Erythroblast (primary cell): ENCODE data around the gene COIL.

Experiments used
- DNase-seq, 2 experiments: peaks; one replicate each; lab custom pipeline; 2025; lab: John Stamatoyannopoulos, UW
- GATA1 ChIP-seq: IDR thresholded peaks from 2 replicates; pipeline ENCODE4 v1.6.1; 2011; ENCODE audit warnings: low read depth, mild to moderate bottlenecking, control low read depth, low read length, moderate library complexity
- POLR2A ChIP-seq: IDR thresholded peaks from 2 replicates; pipeline ENCODE4 v1.6.1; 2011; ENCODE audit warnings: mild to moderate bottlenecking, low read length

COIL gene

DNA sequence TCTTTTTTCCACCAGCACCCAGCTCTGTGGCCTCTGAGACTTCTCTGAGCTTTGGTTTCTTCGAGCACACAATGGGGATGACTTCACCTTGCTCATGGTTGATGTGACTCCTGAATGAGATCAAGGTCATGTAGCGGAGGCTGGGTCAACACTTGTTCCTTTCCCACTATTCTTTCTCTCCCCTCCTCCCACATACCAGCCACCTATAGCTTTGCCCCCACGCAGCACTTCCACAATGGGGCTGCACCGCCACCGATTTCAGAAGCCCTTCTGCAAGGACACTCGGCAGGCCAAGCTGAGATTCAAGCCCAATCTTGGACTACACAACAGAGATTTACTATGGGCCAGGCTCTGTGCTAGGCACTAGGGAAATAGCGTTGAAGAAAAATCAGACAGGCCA, 61.4 kb downstream of the COIL start:
- no peak for DNase-seq
- TF ChIP-seq GATA1 (no peak), POLR2A (no peak)

DNA sequence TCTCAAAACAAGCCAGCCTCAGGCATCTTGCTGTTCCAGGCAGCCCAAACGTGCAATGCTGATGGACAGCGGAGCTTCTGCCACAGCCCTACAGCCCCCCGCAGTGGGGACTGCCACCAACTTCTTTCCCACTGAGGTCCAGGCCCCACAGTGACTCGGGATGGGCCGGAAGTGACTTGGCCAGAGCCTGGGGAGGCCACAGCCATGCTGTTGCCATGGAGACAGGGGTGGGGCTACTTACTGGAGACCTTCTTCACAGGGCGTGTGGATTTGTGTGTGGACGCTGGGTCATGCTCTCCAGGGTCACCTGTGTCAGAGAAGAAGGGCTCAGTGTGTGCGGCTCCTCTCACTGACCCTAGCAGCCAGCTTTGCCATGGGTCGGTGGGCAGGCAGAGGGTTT, 62.0 kb downstream of the COIL start:
- TF ChIP-seq POLR2A (no peak), GATA1 (no peak)
- peak; percentile 46 to 69 for DNase-seq

DNA sequence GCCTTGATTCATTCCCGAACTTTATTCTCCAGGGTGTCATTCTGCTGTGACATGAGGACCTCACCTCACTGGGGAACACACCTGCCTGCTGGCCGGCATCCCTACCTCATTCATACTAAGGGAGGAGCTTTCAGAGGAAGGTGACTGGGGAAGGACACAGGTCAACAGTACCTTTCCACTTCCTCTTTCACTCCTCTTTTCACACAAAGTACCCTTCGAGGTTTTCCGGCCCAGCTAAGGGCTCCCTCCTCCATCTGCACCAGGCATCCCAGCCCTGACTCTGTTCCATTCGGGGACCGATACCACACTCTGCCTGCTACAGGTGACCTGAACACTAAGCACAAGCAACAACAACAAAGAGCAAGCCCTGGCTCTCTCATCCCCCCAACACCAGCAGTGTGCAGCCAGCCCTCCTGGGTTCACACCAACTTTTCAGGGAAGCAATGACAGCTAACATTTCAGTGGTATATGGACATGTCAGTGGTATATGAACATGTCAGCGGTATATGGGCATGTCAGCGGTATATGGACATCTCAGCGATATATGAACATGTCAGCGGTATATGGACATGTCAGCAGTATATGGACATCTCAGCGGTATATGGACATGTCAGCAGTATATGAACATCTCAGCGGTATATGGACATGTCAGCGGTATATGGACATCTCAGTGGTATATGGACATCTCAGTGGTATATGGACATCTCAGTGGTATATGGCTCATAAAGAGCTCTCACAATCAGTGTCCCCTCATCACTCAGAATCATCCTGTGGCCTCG, 63.0 kb downstream of the COIL start:
- DNase-seq: no peak
- TF ChIP-seq POLR2A: no peak
- TF ChIP-seq GATA1: no peak

DNA sequence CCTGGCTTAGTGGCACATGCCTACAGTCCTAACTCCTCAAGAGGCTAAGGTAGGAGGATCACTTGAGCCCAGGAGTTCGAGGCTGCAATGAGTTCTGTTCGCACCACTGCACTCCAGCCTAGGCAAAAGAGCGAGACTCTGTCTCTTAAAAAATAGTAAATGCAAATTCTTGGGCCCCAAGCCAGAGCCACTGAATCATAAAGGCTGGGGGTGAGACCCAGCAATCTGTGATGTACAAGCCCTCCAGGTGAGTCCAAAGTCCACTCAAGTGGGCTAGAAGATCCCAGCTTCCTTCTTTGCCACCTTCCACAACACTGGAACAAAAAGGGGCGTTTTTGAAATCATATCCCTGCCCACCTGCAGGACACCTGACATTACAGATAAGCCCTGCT, 63.9 kb downstream of the COIL start:
- TF ChIP-seq GATA1: no peak
- no peak for TF ChIP-seq POLR2A
- DNase-seq: no peak

DNA sequence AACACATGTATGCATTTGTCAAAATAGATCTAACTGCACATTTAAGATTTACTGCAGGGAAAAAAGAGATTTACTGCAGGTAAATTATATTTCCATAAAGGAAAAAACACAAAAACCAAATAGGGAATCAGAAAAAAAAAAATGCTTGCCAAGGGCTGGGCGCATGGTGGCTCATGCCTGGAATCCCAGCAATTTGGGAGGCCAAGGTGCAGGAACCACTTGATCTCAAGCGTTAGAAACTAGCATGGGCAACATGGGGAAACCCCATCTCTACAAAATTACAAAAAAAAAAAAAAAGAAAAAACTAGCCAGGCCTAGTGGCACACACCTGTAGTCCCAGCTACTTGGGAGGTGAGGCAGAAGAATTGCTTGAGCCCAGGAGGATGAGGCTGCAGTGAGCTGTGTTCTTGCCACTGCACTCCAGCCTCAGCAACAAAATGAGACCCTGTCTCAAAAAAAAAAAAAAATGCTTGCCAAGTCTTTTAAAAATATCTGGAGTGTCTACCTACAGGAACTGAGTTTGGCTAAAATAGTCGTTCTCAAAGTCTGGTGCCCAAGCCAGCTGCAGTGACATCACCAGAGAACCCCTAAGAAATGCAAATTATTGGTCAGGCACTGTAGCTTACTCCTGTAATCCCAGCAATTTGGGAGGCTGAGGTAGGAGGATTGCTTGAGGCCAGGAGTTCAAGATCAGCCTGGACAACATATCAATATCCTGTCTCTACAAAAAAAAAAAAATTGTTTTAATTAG, 64.5 kb downstream of the COIL start:
- DNase-seq: no peak
- TF ChIP-seq POLR2A (no peak), GATA1 (no peak)

DNA sequence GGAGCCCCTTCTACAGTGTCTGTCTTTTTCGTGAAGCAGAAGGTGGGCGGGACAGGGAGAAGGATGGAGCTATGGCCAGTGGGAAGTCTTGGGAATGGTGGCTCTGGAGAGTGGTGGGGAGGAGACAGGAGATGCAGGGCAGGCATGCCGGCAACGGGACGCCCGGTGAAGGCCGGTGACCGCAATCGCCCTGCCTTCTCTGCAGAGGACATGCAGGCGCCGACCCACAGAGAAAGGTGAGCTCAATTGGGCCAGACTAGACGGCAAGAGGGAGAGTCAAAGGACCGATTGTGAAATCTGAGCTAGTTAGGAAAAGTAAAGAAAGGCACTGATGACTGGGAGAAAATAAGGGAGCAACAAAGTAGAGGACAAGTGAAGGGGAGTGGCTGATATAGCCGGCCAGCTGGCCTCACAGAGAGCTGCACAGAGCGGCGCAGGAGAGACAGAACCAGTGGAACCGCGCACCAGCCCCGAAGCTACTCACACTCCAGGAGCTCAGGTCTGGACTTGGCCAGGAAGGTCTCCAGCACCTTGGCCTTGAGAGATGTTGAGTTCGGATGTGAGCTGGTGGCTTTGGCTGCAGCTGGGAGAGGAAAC, 65.9 kb downstream of the COIL start:
- no peak for TF ChIP-seq POLR2A
- no peak for TF ChIP-seq GATA1

DNA sequence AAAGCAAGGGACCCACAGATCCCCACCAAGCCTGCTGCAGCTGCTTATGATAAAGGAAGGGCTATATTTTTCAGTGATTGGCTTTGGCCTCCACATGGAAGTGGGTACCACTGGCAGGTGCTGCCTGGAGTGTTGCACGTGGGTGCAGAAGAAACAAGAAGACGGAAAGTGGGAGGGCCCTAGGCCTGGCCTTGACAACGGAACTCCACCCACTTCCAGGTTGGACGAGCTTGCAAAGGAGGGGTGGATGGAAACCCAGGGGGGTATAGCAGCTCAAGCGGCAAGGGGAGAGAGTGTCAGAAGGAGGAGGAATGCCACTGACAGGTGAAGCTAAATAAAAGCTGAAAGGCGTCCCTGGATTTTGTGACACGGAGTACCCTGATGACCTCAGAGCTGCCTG, 67.3 kb downstream of the COIL start:
- no peak for TF ChIP-seq GATA1
- no peak for TF ChIP-seq POLR2A
- no peak for DNase-seq

More for the DNA sequence above, 65.9 kb downstream of the COIL start:
- DNase-seq: no peak

DNA sequence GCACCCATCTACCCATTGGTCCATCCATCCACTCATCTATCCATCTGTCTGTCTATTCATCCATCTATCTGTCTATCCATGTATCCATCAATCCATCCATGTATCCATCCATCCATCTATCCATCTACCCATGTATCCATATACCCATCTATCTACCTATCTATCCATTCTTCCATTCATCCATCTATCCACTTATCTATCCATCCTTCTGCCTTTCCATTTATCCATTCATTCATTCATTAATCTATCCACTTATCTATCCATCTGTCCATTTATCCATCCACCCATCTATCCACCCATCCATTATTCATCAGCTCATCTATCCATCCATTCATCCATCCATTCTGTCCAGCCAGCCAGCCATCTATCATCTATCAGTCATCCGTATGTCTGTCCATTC, 68.5 kb downstream of the COIL start:
- TF ChIP-seq POLR2A: no peak
- no peak for TF ChIP-seq GATA1
- no peak for DNase-seq

DNA sequence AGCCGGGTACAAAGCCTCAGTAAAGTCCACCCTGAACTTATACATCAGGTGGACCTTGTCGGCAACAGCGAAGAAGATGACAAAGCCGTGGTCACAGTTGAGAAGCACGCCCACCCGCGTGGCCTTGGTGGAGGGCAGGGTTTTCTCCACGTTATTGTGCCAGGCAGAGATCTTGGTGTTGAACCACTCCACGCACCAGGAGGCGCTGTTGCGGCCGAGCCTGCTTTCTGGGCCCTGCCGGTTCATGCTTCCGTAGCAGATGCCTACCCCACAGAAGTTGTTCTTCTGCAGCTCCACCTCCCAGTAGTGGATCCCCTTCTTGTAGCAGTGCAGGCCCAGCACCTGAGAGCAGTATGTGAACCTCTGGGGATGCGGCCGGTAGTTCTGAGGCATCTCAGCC, 69.1 kb downstream of the COIL start:
- peak; percentile 51 to 69 for DNase-seq
- TF ChIP-seq GATA1 (no peak), POLR2A (no peak)

DNA sequence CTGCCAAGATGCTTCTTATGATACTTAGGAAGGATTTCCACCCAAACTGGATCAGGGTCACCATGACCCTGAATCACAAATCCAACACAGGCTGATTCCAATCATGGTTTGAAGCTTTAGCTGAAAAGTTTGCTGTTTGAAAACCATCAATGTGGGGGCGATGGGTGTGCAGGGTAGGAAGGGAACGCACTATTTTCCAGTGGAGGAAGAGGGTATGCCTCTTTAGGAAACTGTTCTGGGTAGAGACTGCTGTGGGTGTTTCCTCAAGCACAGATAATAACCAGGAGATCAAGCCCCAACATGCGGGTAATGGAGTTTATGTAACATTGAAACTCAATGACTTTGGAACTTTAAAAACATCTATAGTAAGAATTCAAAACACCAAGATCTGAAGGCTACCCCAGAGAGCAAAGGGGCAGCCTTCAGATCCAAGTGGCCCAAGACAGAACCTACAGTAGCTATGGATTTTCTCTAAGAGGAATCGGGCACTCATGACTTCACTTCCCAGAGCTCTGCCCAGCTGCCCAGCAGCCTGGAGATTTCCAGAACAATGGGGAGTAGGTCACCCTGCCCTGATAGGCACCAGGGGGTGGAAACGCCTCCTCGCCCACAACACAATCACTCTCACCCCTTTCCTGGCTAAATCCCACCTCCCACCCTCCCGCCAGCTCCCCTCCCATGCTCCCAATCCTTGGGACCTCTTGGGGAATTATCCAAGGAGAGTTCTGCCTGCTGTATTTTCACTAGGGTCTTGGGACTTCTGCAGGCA, 69.8 kb downstream of the COIL start:
- no peak for DNase-seq
- no peak for TF ChIP-seq GATA1
- no peak for TF ChIP-seq POLR2A

DNA sequence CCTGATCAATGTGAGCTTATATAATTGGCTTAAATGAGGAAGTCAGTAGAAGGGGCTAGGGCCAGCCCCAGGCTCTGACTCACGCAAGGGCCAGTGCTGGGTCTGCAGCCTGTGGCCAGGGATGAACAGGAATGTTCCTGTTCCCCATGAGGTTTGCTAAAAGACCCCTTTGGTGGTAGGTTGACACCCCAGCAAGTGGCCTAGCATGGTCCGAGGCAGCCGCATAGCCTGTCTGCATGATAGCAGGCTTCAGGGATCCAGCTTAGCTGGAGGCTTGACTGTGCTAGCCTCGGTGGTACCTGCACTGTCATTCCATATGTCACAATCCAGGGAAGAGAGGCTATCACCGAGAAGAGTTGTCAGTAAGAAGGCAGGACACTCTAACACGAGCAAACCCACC, 70.5 kb downstream of the COIL start:
- DNase-seq: no peak
- TF ChIP-seq GATA1 (no peak), POLR2A (no peak)
